Erythroblast (primary cell): ENCODE data around the gene COX14.

Experiments
- GATA1 ChIP-seq: IDR thresholded peaks from 2 replicates; pipeline ENCODE4 v1.6.1; 2011; ENCODE audit warnings: low read depth, mild to moderate bottlenecking, control low read depth, low read length, moderate library complexity
- POLR2A ChIP-seq: IDR thresholded peaks from 2 replicates; pipeline ENCODE4 v1.6.1; 2011; ENCODE audit warnings: mild to moderate bottlenecking, low read length

DNA sequence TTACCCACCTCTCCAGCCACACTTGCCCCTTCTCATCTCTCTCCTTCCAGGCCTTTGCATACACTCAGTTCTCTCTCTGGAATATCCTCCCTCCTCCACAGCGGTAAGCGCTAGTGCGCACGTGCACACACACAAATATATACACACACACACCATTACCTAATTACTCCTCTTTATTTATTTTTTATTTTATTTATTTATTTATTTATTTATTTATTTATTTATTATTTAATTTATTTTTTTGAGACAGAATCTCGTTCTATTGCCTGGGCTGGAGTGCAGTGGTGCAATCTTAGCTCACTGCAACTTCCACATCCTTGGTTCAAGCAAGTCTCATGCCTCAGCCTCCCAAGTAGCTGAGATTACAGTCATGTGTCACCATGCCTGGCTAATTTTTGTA, 43.0 kb upstream of the COX14 start:
- TF ChIP-seq POLR2A (no peak), GATA1 (no peak)
